Skeletal muscle cell (primary cell): ENCODE results near the gene MACROD2.
"Not testable (repeated sequence)": the region's sequence is repeated elsewhere in the genome, so short reads cannot be mapped to it uniquely, and the experiment has no call there.

Source experiments
- DNase-seq: peaks from one replicate; pipeline ENCODE4 v3.0.0-alpha.2; 2010; ENCODE audit warnings: low read depth
- H3K4me3 ChIP-seq: 2 replicates; pipeline ENCODE4 v1.5.1; 2011; ENCODE audit warnings: low read depth, mild to moderate bottlenecking, control low read depth, low read length, moderate library complexity

The MACROD2 gene

DNA sequence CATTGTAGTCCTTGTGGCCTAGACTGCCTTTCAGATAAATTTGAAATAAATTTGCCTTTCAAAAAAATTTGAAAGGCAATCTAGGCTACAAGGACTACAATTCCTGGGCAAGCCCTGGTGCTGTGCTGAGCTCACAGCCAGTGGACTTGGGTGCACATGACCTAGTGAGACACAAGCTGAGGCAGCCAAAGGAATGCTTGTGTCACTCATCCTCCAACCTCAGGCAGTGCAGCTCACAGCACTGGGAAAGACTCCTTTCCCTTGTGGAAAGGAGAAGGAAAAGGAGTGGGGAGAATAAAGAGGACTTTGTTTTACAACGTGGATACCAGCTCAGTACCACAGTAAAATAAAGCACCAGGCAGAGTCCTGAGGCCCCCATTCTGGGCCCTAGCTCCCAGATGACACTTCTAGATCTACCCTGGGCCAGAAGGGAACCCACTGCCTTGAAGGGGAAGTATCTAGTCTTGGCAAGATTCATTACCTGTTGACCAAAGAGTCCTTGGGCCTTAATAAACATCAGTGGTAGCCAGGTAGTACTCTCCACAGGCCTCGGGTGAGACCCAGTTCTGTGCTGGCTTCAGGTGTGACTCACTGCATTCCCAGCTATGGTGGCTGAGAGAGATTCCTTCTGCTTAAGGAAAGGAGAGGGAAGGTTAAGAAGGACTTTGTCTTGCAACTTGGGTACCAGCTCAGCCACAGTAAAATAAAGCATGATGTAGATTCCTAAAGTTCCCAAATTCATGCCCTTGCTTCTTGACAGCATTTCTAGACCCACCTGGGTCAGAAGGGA is 1001.8 kb downstream of the MACROD2 start:
- DNase-seq: no peak
- H3K4me3 ChIP-seq: no peak overlapping the region

- H3K4me3 ChIP-seq: no peak overlapping the region
- DNase-seq: peak; percentile 51
These were observed 1002.5 kb downstream of the MACROD2 start for GRCh38 chr20:14997791-14998190.

DNA sequence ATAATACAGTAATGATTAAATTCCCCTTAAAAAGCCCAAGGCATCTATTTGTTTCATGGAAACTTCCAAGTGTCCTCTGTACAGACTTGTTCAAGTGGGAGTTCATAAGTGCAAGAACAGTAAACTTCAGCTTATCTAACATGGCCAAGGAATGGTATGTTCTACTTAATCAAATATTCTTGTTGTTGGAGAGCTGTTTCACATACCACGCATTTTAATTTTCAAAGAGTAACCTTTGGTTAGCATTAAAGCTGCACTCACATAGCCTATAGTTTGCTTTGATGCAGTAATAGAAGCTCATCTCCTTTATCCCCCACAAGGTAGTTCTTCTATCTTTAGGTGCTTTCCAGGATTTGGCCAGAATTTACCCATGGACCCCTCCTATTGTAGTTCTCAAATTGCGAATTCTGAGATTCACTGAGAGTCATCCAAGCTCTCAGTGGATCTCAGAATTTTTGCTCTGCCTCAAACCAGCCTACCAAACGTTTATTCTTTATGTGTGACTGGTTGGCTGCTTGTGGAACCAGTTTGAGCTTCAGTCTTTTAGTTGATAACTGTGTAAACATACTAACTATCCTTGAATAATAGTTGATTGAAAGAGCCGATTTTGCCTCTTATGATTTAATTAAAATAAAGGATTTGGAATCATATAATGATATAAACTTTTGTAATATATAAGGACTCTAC is 1010.1 kb downstream of the MACROD2 start:
- DNase-seq: no peak

GRCh38 chr20:15011631-15012030 is 1016.3 kb downstream of the MACROD2 start:
- DNase-seq: no peak
- no peak overlapping the region for H3K4me3 ChIP-seq

More for the DNA sequence above, 1010.1 kb downstream of the MACROD2 start:
- H3K4me3 ChIP-seq: no peak overlapping the region

DNA sequence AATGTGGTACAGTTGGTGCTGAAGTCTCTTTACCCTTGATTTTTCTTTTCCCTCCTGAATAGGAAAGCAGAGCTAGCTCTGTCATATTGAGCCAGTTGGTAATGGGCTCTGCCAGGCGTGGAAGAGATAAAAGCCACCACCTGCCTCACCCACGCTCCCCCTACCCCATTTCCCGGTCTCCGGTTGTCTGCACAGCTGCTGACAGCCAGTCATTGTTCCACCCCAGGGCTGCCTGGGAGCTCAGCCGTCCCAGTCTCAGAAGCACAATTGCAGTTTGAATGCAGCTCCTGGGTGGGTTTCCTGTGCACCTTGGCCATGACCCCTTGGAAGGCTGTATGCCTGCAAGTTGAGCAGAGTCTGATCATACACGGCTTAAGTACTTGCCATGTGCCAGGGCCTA is 1017.2 kb downstream of the MACROD2 start:
- no peak overlapping the region for H3K4me3 ChIP-seq
- no peak for DNase-seq

DNA sequence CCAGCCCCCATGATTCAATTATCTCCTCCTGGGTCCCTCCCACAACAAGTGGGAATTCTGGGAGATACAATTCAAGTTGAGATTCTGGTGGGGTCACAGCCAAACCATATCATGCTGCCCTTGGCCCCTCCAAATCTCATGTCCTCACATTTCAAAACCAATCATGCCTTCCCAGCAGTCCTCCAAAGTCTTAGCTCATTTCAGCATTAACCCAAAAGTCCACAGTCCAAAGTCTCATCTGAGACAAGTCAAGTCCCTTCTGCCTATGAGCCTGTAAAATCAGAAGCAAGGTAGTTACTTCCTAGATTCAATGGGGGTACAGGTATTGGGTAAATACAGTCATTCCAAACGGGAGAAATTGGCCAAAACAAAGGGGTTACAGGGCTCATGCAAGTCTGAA is 1021.6 kb downstream of the MACROD2 start:
- not testable (repeated sequence) for DNase-seq, H3K4me3 ChIP-seq

GRCh38 chr20:15018966-15019365 is 1023.6 kb downstream of the MACROD2 start:
- no peak for DNase-seq
- H3K4me3 ChIP-seq: no peak overlapping the region

- H3K4me3 ChIP-seq: no peak overlapping the region
- no peak for DNase-seq
These were observed 1025.5 kb downstream of the MACROD2 start for GRCh38 chr20:15020845-15021244.

DNA sequence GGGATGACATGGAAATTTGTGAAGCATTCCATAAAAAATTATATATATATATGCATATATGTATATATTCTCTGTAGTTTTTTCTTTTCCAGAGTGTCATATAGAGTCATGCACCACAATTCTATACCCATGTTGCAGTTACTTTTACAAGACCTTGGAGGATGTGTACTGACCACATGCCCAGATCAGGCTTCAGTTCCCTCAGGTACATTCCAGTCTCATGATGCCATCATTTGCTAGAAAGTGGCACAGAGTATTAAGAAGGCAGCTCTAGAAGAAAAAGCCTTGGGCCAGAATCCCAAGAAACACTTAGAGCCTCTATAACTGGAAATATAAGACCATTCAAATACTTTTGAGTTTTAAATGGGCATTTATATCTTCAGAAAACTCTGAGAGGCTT is 1027.6 kb downstream of the MACROD2 start:
- no peak overlapping the region for H3K4me3 ChIP-seq
- no peak for DNase-seq

DNA sequence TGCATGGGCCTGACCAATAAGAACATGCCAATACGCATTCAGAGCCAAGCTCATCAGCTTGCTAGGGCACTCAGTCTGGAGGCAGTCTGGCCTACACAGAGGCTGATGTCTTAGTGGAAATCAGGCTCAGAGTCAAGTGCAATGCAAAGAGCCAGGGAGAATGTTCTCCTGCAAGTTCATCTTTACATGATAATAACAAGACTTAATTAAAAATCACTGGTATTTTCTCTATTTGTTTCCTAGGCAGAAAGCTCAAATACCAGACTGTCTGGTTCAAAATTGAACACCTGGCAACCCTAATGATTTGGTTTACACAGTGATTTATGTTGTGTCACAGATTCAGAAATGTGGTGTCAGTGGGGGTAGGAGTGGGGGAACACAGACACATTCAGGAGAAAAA is 1031.4 kb downstream of the MACROD2 start:
- DNase-seq: no peak
- no peak overlapping the region for H3K4me3 ChIP-seq

DNA sequence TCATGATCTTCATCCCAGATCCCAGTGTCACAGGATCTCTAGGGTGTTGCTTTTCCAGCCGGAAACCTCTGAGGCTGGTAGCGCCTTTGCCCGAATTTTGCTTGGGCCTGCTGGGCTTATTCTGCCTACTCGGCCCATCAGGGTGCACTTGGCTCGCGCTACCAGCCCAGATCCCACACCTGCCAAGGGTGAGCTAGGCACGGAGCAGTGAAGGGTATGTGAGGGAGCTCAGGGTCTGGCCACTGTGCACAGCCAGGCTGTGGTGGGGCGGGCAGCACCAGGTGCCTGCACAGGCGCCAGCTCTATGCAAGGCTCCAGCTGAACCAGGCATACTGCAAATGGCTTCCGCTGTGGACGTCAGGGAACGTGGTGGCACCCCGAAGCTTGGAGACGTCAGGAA is 1035.5 kb downstream of the MACROD2 start:
- H3K4me3 ChIP-seq: no peak overlapping the region
- no peak for DNase-seq

DNA sequence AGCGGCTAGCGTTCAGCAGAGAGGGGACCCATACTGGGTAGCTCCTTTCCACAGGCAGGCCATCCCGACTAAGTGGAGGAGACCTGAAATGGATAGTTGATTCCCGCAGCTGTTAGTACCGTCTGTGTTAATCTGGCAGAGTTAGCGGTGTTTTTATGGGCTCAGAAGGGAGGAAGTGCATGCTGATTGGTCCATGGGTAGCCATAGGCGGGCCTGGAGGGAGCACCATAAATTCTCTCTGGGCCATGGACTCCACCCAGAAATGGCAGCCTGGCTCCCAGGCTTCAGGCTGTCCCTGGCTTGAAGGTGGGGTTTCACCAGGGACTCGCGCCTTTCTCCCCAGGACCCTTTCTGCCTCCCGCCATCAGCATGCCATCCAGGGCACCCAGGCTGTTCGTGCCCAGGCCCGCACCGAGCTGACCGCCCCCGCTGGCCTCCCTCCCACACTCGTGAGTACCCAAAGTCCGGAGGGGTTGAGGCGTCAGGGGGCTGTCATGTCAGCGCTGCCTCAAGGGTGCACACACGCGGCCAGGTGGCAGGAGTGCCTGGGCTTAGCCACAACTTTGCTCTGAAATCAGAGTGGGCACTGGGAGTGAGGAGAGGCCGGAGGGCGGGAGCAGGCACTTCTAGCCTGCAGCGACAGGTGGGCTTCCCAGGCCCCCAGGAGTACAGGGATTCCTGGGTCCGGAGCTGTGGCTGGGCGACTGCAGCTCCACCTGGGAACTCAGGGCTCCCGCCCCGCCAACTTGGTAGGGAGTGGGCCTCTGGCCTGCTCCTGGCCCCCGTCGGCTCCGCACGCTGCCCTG is 1036.4 kb downstream of the MACROD2 start:
- no peak overlapping the region for H3K4me3 ChIP-seq
- no peak for DNase-seq

GRCh38 chr20:15032352-15032622 is 1037.0 kb downstream of the MACROD2 start:
- no peak for DNase-seq
- H3K4me3 ChIP-seq: no peak overlapping the region

DNA sequence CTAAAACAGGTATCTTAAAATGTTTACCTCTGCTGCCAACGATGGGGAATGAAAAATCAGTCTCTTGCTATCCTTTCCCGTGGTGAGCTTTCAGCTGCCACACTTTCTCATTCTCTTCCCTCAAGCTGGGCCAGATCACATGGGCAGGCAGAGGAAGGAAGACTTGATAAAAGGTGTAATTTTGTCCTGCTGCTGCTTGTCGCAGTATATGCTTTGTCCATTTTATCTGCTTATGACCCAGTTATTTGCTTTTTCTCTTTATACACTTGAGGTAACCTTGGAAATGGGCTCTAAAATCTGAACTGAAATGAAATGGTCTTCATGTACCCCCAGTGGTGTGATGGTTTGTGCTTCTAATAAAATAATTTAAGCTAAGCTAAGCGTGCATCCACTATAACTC is 1038.0 kb downstream of the MACROD2 start:
- no peak for DNase-seq
- no peak overlapping the region for H3K4me3 ChIP-seq

GRCh38 chr20:15033891-15034290 is 1038.6 kb downstream of the MACROD2 start:
- H3K4me3 ChIP-seq: no peak overlapping the region
- no peak for DNase-seq

DNA sequence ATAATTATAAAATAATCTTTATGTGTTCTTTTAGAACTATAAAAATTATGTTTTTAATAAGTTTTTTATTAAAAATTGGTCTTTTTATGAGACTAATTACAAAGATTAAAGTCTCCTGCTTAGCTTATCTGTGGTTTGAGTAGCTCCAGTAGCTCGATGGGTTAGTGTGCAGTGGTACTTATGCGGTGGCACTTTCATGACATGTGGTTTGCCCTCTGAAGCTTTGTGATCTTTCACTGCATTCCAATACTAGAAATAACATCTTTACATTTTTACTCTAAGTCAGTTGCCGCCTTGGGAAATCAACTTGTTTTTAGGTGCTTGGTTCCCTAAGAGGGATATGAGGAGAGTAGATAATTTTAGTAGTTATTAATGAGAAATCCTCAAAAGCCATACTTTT is 1041.6 kb downstream of the MACROD2 start:
- DNase-seq: no peak
- no peak overlapping the region for H3K4me3 ChIP-seq

DNA sequence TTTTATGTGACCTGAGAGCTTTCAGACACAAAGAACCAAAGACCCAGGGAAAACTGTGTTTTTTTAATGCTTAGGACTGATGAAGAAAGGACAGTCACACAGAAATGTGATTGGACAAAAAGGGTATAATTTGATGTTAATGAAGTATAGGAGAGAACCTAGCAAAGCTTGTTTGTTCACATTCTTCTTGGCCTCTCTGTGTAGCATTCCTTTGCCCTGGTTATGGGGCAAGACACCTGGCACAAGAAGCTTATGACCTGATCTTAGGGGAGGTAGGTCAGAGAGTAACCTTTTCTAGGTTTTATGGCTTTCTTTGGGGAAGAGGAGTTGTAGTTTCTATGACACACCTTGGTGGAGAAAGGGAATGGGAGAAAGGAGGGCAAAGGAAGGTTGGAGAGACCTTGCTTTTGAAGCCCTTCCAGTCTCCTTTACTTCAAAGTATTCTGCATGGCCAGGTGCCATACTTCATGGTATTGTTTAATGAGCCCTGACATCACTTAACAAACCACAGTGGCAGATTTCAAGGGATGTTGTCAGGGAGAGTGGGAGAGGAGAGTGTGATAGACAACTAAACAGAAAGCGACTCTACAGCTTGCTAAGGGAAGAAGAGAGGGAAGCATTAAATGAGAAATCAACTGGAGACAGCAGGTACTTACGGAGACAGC is 1043.9 kb downstream of the MACROD2 start:
- no peak for DNase-seq

DNA sequence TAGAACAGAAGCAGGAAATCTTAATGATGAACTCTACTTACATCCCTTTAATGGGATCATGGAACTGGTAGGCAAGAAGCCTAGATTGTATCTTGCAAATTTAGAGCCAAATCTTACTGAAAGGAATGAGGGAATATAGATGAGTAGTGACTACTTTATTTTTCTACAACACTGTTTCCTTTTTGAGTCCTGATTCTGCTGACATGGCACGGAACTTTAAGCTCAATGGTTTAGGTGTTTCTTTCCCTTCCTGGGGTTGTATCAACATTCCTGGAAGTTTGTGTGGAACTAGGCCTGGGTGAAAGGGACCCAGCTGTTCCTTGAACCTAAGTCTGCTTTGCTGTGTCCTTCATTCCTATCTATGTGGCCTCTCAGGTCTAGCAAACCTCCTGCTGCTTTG is 1047.4 kb downstream of the MACROD2 start:
- no peak overlapping the region for H3K4me3 ChIP-seq
- no peak for DNase-seq

More for the DNA sequence above, 1043.9 kb downstream of the MACROD2 start:
- no peak overlapping the region for H3K4me3 ChIP-seq

- H3K4me3 ChIP-seq: no peak overlapping the region
- peak; percentile 69 for DNase-seq
These were observed 1049.9 kb downstream of the MACROD2 start for GRCh38 chr20:15045246-15045645.

DNA sequence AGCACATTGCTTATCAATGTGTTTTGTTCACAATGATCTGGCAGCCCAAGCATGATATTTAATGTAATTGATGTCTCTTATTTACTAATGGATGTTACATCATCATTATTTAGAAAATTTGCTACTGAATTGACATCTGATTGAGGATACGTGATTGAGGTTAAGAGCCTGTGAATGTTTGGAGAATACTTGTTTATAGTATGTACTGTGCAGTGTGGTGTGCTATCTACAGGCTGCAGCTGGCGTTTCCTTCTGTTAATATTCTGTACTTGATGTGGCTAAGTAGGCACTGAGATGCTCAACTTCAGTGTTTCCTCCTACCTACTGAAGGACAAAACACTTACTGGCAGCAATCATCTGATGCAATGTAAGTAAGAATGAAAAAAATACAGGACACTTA is 1051.7 kb downstream of the MACROD2 start:
- no peak for DNase-seq
- H3K4me3 ChIP-seq: no peak overlapping the region
